Left colon (tissue), 2 donors: ENCODE measurements around the gene PILRA. TPM values are rescaled to one million over a fixed set of nuclear protein-coding genes. Genes with fewer than 3 reads are reported as not detected.
A peak's percentile ranks its signal among the peaks of the same experiment; 100 is the strongest.
"Not testable (repeated sequence)": the region's sequence is repeated elsewhere in the genome, so short reads cannot be mapped to it uniquely, and the experiment has no call there.

Source experiments
- ATAC-seq: fragments of 200-7000 bp; cut with Tn5 transposase; one replicate; pipeline ENCODE4 v1.9.1; 2020; ENCODE audit warnings: mild to moderate bottlenecking, moderate library complexity
- DNase-seq, 2 donors: peaks; one replicate each; pipeline ENCODE4 v3.0.0-alpha.2; 2020
- intact Hi-C, 2 donors: fragments of 100-400 bp; cut with DNase I in 1 of 2; cut with micrococcal nuclease in 1 of 2; formaldehyde crosslinking; loops; one replicate each; pipeline versions ENCODE4 v1.11.2 to v1.14.0; 2022; cut with DNase I, micrococcal nuclease
- total RNA-seq, 2 donors: library from RNA; stranded (reverse); fragmentation: NEBNext Ultra II Directional; extraction: Animal tissue kit (Norgen Biotek cat#: 25700); gene quantifications; one replicate each; pipeline ENCODE4 v1.2.1, GENCODE V29; 2021
- donor health status: DM: no; HTN: no; CAD: no.
- donor health status: DM: yes; HTN: yes; CAD: no.

The PILRA gene
- total RNA-seq, 2 donors from 2014 or later, result 1.9 to 5.2 TPM

- ATAC-seq (peak; percentile 75), DNase-seq (peak; percentile 100)
- intact Hi-C loops, result no loop called here
Observed at GRCh38 chr7:100428967-100429636, 55.8 kb downstream of the PILRA start.

- DNase-seq, result peak; percentile 97
- intact Hi-C loops, result no loop called here
- peak; percentile 51 for ATAC-seq
Observed at GRCh38 chr7:100429637-100430492, 56.6 kb downstream of the PILRA start, which contains the start of gene MEPCE. Gene MEPCE, plus strand, starts transcription at chr7:100429831. Its CDS starts 188 bp downstream, at chr7:100430019.

DNA sequence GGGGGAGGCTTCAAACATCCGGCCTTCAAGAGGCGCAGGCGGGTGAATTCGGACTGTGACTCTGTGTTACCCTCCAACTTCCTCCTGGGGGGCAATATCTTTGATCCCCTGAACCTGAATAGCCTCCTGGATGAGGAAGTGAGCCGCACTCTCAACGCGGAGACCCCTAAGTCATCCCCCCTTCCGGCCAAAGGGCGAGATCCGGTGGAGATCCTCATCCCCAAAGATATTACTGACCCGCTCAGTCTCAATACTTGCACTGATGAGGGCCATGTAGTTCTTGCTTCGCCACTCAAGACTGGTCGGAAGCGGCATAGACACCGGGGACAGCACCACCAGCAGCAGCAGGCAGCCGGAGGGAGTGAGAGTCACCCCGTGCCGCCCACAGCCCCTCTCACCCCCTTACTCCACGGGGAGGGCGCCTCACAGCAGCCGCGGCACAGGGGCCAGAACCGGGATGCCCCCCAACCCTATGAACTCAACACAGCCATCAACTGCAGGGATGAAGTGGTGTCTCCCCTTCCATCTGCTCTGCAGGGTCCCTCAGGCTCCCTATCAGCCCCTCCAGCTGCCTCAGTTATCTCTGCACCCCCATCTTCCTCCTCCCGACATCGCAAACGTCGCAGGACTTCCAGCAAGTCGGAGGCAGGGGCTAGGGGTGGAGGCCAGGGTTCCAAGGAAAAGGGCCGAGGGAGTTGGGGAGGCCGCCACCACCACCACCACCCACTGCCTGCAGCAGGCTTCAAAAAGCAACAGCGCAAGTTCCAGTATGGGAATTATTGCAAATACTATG lies 57.4 kb downstream of the PILRA start:
- intact Hi-C loops, result no loop called here
- DNase-seq, result peak; percentile 44 to 45
- no peak for ATAC-seq

DNA sequence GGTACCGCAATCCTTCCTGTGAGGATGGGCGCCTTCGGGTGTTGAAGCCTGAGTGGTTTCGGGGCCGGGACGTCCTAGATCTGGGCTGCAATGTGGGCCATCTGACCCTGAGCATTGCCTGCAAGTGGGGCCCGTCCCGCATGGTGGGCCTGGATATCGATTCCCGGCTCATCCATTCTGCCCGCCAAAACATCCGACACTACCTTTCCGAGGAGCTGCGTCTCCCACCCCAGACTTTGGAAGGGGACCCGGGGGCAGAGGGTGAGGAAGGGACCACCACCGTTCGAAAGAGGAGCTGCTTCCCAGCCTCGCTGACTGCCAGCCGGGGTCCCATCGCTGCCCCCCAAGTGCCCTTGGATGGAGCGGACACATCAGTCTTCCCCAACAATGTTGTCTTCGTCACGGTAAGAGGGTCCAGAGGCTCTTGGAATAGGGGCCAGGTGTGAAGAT lies 58.0 kb downstream of the PILRA start:
- peak in 1 of 2 donors; percentile 32 for DNase-seq
- no peak for ATAC-seq
- intact Hi-C loops, result no loop called here

GRCh38 chr7:100432053-100432452 lies 58.8 kb downstream of the PILRA start:
- intact Hi-C loops, result no loop called here
- DNase-seq (no peak), ATAC-seq (no peak)

DNA sequence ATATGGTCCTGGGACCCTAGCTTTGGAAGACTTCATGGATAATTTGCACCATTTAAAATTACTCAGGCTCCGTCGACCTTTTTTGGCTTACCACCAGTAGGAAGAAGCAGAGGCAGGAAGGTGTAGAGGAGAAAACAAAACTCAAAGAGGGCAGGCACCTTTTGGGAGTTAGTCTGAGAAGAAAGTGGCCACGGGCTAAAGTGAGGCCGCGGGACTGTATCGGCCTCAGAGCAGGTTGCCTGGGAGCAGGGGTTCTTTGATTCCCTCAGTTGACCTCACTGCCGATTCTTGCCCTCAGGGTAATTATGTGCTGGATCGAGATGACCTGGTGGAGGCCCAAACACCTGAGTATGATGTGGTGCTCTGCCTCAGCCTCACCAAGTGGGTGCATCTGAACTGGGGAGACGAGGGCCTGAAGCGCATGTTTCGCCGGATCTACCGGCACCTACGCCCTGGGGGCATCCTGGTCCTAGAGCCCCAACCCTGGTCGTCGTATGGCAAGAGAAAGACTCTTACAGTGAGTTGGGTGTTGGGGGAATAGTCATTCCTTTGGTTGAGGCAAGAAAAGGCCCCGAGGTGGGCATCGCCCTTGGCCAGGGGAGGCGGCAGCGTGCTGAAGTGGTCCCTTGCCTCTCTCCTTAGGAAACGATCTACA lies 59.5 kb downstream of the PILRA start:
- DNase-seq, result no peak
- no peak for ATAC-seq
- intact Hi-C loops, result no loop called here

DNA sequence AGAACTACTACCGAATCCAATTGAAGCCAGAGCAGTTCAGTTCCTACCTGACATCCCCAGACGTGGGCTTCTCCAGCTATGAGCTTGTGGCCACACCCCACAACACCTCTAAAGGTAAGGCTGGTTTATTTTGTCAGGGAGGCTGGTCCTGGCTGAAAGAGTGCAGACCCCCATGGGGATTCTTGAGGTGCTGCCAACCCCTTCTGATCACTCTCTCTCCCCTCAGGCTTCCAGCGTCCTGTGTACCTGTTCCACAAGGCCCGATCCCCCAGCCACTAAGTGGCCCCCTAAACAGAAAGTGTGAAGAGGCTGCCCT lies 59.9 kb downstream of the PILRA start:
- intact Hi-C loops, result no loop called here
- ATAC-seq, result no peak
- DNase-seq, result no peak

DNA sequence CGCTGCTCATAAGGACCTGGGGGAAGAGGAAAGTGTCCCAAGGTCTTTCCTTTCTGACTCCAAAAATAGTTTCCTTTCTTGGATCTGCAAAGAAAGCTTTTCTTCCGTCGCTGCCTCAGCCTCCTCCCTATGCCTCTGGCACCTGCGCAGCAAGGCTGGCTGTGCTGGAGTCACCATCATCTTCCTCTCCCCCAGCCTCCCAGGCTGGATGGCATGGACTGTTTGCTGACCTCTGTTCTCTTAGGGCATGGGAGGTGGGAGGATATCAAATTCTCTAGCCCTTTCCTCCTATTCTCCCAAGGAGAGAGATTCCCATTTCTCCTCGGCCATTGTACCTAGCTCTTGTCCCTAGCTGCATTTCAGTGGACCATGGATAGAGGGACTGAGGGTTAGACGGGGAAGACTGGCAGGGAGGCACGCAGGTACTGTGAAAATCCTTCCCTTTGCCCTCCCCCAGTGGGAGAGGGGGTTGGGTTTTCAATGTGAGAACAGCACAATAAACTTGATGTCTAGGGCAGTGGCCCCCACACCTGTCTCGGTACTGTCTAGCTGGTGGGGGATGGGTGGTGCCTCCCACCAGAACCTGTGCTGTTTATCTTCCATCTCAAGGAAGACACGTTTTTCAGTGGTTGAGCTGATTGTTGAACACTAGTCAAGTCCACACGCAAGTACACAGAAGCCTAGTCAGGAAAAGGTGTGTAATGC lies 60.5 kb downstream of the PILRA start:
- DNase-seq (peak in 1 of 2 donors; percentile 11), ATAC-seq (no peak)
- intact Hi-C loops, result no loop called here

DNA sequence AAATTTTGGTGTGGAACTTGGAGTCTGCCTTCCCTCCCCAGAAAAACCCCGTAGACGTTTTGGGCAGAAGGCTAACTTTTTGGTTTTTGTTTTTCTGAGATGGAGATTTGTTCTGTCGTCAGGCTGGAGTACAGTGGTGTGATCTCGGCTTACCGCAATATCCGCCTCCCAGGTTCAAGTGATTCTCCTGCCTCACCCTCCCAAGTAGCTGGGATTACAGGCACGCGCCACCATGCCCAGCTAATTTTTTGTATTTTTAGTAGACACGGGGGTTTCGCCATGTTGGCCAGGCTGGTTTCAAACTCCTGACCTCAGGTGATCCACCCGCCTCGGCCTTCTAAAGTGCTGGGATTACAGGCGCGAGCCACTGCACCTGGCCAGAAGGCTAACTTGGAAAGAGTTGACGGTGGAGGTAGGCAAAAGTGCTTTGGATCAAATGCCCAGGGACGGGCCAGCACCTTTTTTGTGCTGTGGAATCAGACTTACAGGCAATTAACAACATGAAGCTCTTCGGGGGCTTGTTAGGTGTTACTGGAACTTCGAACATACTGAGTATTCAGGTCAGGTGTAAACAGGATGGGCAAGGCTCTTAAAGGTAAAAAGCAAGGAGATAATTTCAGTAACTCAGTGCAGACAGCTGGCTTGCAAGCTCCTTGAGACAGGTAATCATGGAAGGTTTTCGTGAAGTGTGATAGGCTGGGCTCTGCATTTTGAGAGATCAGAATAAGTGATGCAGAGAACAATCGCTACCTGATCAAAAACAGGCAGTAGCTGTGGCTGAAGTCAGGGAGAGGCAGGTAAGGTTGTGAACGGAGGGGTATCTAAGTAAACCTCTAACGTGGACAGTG lies 61.2 kb downstream of the PILRA start:
- intact Hi-C loops, result no loop called here
- DNase-seq (no peak), ATAC-seq (no peak)

DNA sequence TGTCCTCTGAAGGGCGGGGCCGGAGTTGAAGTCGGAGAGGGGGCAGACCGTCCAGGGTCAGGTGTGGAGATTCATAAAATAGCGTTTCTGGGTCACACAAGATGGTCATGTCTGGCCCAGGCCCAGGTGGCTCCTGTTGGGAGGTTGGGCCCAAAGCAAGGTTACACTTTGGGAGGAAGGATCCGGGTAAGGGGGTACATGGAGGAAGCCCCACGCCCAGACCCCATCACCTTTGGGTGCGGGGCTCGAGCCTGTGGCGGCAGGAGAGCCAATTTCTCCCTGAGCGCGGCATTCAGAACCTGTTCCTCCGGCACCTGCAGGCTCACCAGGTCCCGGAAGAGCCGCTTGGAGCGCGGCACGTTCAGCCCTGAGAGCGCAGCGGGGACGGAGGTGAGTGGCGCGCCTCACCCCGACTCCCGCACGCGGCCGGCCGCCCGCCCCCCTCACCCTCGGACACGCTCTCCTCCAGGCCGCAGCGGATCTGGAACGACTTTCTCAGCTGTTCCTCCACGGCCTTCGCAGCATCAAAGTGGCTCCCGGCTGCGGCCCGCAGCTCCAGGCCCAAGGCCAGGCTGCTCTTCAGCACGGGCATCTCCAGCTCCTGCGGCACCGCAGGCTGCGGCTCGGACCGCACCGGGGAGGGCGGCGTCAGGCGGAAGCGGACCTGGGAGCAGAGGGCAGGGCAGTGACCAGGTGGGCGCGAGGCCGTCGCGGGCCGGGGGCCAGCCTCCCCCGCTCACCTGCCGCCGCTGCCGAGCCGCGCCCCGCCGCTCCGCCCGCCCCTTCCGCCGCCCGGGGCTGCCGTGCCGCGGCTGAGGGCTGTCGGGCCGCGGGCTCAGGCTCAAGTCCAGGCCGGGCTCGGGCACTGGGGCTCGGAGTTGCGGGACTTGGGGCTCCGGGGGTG lies 62.4 kb downstream of the PILRA start:
- intact Hi-C loops, result no loop called here
- DNase-seq, result peak; percentile 45 to 66
- peak; percentile 55 for ATAC-seq

DNA sequence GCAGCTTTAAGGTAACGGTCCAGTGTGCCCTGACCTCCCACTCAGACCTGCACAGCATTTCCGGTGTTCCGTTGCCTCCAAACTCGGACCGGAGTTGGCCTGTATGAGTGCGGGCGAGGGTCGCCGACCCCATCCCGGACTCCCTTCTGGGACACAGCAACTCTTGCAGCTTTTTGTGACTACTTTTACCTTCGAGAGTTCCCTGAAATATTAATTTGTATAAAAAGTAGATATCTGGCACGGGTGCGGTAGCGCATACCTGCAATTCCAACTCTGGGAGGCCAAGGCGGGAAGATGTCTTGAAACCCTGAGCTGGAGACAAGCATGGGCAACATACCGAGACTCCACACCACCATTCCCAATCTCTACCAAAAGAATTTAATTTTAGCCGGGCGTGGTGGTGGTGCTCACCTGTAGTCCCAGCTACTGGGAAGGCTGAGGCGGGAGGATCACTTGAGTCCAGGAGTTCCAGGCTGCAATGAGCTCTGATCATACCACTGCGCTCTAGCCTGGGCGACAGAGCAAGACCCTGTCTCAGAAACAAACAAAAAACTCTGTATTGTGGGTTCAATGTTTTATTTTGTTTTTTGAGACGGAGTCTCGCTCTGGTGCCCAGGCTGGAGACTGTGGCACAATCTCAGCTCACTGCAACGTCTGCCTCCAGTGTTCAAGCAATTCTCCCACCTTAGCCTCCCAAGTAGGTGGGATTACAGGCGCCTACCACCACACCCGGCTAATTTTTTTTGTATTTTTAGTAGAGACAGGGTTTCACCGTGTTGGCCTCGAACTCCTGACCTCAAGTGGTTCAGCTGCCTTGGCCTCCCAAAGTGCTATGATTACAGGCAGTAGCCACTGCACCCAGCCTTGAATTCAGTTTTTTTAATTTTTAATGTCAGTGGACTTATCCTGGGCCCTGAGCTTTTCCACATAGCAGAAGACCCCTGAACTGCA lies 64.1 kb downstream of the PILRA start:
- DNase-seq (peak; percentile 26 to 37), ATAC-seq (no peak)
- intact Hi-C loops, result no loop called here

GRCh38 chr7:100438172-100438571 lies 64.9 kb downstream of the PILRA start:
- ATAC-seq (no peak), DNase-seq (no peak)
- intact Hi-C loops, result no loop called here

- DNase-seq, intact Hi-C loops: not testable (repeated sequence)
Observed at GRCh38 chr7:100438731-100439130, 65.4 kb downstream of the PILRA start.

GRCh38 chr7:100439244-100439643 lies 66.0 kb downstream of the PILRA start:
- intact Hi-C loops, ATAC-seq, DNase-seq: not testable (repeated sequence)

More at GRCh38 chr7:100438731-100439130, 65.4 kb downstream of the PILRA start:
- ATAC-seq, result not testable (repeated sequence)
